Upper lobe of right lung (tissue), 1 donor: Measurements from ENCODE around the gene RHOH. TPM values are rescaled to one million over a fixed set of nuclear protein-coding genes. Genes with fewer than 3 reads are reported as not detected.
"Not testable (repeated sequence)": the region's sequence is repeated elsewhere in the genome, so short reads cannot be mapped to it uniquely, and the experiment has no call there.

Source experiments
- ATAC-seq: fragments of 200-7000 bp; cut with Tn5 transposase; one replicate; pipeline ENCODE4 v1.9.1; 2020; ENCODE audit warnings: mild to moderate bottlenecking, moderate library complexity
- DNase-seq: peaks from one replicate; pipeline ENCODE4 v3.0.0-alpha.2; 2020
- H3K27ac ChIP-seq: fragments of 200-600 bp; one replicate; pipeline ENCODE4 v1.8.0; 2022
- H3K27me3 ChIP-seq: fragments of 200-600 bp; one replicate; pipeline ENCODE4 v1.8.0; 2022; ENCODE audit warnings: mild to moderate bottlenecking
- H3K36me3 ChIP-seq: fragments of 200-600 bp; one replicate; pipeline ENCODE4 v1.8.0; 2022
- H3K4me1 ChIP-seq: fragments of 200-600 bp; one replicate; pipeline ENCODE4 v1.8.0; 2022
- H3K4me3 ChIP-seq: fragments of 200-600 bp; one replicate; pipeline ENCODE4 v1.8.0; 2022; ENCODE audit warnings: mild to moderate bottlenecking
- H3K9me3 ChIP-seq: fragments of 200-600 bp; one replicate; pipeline ENCODE4 v1.8.0; 2022
- intact Hi-C: fragments of 100-400 bp; cut with DNase I; formaldehyde crosslinking; loops from one replicate; pipeline ENCODE4 v1.11.0; 2022
- total RNA-seq: library from RNA; stranded (reverse); fragmentation: NEBNext Ultra II Directional; extraction: Animal tissue kit (Norgen Biotek cat#: 25700); gene quantifications from one replicate; pipeline ENCODE4 v1.2.1, GENCODE V29; 2021
- TF ChIP-seq, protein P1 (sequence below): fragments of 200-600 bp; IDR thresholded peaks from one replicate; pipeline ENCODE4 v1.8.0; 2022; ENCODE audit warnings: antibody characterized with exemption
- donor health status: DM: no; HTN: yes; CAD: no; lungs with severe emphysema.

Gene RHOH
- total RNA-seq, 1 donor from 2014 or later: 8.8 TPM

DNA sequence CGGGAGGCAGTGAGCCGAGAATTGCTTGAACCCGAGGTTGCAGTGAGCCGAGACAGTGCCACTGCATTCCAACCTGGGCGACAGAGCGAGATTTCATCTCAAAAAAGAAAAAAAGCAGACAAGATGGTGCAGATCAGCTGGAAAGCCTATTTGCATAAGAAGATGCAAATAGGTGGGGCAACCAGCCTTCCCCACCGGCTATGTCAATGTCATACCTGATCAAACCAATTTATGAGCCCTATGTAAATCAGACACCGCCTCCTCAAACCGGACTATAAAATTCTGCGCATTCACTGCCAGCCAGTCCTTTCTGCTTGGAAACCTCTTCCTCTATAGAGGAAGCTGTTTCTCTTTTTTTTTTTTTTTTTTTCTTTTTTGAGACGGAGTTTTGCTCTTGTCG is 73.8 kb downstream of the RHOH start:
- no peak for DNase-seq
- Histone ChIP-seq H3K27ac (no peak overlapping the region), H3K4me1 (no peaks in the 10 kb centered on the region), H3K27me3 (no peaks in the 10 kb centered on the region), H3K4me3 (no peak overlapping the region), H3K9me3 (no peaks in the 10 kb centered on the region), H3K36me3 (no peaks in the 10 kb centered on the region)
- intact Hi-C loops: no loop called here
- no peak for ATAC-seq
- TF ChIP-seq, protein P1, sequence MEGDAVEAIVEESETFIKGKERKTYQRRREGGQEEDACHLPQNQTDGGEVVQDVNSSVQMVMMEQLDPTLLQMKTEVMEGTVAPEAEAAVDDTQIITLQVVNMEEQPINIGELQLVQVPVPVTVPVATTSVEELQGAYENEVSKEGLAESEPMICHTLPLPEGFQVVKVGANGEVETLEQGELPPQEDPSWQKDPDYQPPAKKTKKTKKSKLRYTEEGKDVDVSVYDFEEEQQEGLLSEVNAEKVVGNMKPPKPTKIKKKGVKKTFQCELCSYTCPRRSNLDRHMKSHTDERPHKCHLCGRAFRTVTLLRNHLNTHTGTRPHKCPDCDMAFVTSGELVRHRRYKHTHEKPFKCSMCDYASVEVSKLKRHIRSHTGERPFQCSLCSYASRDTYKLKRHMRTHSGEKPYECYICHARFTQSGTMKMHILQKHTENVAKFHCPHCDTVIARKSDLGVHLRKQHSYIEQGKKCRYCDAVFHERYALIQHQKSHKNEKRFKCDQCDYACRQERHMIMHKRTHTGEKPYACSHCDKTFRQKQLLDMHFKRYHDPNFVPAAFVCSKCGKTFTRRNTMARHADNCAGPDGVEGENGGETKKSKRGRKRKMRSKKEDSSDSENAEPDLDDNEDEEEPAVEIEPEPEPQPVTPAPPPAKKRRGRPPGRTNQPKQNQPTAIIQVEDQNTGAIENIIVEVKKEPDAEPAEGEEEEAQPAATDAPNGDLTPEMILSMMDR: no peak

DNA sequence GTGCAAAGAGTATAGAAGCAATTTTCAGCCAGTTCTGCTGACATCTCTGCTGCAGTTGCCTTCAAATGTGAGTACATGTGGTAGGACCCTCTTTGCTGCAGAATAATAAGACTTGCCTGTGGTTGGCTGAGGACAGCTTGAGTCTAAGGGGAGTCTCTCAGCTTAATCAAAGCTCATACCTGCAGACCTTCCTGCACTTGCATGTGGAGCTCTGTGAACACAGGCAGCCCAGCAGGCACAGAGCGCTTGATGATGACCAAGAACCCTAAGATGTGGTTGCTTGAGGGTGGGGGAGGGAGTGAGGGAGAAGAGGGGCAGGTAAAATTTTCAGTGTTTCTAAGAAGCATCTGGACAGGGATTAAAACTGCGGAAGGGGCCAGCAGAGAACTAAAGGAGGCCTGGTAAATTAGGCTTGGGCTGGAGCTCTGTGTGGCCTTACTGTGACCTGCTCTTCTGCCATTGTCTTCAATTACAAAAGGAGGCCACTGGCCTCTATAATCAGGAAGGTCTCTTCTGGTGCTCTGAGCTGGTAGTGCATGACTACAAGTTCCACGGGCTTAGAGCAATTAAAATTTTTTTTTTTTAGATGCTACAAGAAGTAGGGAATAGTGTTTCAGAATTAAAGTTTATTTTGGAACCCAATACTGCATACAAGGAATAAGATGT is 78.4 kb downstream of the RHOH start:
- intact Hi-C loops: no loop called here
- Histone ChIP-seq H3K27ac (no peak overlapping the region), H3K4me3 (no peak overlapping the region), H3K36me3 (no peaks in the 10 kb centered on the region), H3K4me1 (no peaks in the 10 kb centered on the region), H3K27me3 (no peaks in the 10 kb centered on the region), H3K9me3 (no peaks in the 10 kb centered on the region)
- TF ChIP-seq, protein P1: no peak
- ATAC-seq: no peak
- DNase-seq: no peak

DNA sequence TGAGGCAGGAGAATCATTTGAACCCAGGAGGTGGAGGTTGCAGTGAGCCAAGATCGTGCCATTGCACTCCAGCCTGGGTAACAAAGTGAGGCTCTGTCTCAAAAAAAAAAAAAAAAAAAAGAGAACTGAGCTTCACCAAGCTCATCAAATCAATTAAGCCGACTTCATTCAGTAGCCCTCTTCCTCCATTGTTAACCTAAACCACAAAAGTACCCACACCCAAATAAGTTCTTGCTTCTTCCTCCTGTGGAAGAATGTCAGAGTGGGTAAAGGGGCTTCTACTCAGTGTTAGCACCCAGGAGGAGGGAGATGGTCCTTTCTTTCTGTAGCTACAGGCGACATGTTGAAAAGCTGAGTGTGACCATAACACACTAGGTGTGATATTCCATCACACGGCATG is 79.7 kb downstream of the RHOH start:
- H3K9me3 ChIP-seq: no peaks in the 10 kb centered on the region

DNA sequence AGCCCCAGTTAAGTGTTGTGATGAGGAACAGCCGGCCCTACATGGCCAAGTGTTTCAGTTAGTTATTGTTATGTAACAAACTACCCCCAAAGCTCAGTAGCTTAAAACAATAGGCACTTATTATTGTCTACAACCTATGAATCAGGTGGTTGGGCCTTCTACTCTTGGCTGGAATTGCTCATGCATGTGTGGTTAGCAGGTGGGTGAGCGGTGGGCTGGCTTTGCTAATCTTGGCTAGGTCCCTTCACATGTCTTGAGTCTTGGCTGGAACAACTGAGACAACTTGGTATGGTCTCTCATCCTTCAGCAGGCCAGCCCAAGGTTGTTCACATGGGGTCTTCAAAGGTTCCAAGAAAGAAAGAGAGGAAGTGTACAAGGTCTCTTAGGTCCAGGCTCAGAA is 83.8 kb downstream of the RHOH start:
- no peaks in the 10 kb centered on the region for H3K36me3 ChIP-seq
- no peaks in the 10 kb centered on the region for H3K27me3 ChIP-seq
- TF ChIP-seq, protein P1: no peak
- intact Hi-C loops: no loop called here
- ATAC-seq (no peak), DNase-seq (no peak)
- no peak overlapping the region for H3K4me3 ChIP-seq
- H3K27ac ChIP-seq: no peak overlapping the region
- no peaks in the 10 kb centered on the region for H3K4me1 ChIP-seq
- no peaks in the 10 kb centered on the region for H3K9me3 ChIP-seq

More for the DNA sequence above, 79.7 kb downstream of the RHOH start:
- H3K27ac ChIP-seq: no peak overlapping the region
- H3K4me1 ChIP-seq: no peaks in the 10 kb centered on the region
- no peak overlapping the region for H3K4me3 ChIP-seq
- ATAC-seq (no peak), DNase-seq (no peak)
- TF ChIP-seq, protein P1: no peak
- intact Hi-C loops: no loop called here
- no peaks in the 10 kb centered on the region for H3K27me3 ChIP-seq
- no peaks in the 10 kb centered on the region for H3K36me3 ChIP-seq

DNA sequence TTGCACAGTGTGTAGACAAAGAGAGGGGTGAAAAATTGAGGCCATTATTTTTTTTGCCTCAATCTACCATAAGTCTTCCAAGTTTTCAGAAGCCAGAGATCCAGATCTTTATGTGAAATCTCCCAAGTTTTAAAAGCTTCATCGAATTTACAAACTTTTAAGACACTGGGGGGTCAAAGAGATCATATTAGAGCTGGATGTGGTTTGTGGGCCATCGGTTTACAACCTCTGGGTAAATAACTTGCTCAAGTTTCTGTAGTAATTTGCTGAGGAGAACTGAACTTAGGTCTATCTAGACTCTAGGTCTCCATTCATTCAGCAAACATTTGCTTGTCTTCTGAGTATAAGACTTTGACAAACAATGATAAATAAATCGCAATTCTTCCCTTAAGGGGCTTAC is 84.3 kb downstream of the RHOH start:
- no peaks in the 10 kb centered on the region for H3K27me3 ChIP-seq
- ATAC-seq (no peak), DNase-seq (no peak)
- H3K9me3 ChIP-seq: no peaks in the 10 kb centered on the region
- intact Hi-C loops: no loop called here
- H3K27ac ChIP-seq: no peak overlapping the region
- no peaks in the 10 kb centered on the region for H3K4me1 ChIP-seq
- TF ChIP-seq, protein P1: no peak
- no peaks in the 10 kb centered on the region for H3K36me3 ChIP-seq
- no peak overlapping the region for H3K4me3 ChIP-seq

DNA sequence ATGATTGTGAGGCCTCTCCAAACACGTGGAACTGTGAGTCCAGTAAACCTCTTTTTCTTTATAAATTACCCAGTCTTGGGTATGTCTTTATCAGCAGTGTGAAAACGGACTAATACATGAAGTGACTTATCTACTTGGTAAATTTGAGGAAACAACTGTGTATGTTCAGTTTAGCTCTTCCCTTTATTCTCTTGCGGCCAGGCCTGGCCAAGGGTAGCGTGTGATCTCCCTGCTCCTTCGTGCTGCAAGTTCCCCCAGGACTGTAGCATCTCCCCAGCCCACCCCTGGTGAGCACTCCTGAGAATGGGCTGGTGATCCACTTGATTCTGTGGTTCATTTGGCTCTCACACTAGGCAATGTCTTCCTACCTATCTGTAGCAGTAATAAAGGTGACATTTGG is 85.1 kb downstream of the RHOH start:
- no peak for DNase-seq
- Histone ChIP-seq H3K4me3 (no peak overlapping the region), H3K9me3 (no peaks in the 10 kb centered on the region), H3K27ac (no peak overlapping the region), H3K4me1 (no peaks in the 10 kb centered on the region), H3K36me3 (no peaks in the 10 kb centered on the region), H3K27me3 (no peaks in the 10 kb centered on the region)
- TF ChIP-seq, protein P1: no peak
- no peak for ATAC-seq
- intact Hi-C loops: no loop called here

DNA sequence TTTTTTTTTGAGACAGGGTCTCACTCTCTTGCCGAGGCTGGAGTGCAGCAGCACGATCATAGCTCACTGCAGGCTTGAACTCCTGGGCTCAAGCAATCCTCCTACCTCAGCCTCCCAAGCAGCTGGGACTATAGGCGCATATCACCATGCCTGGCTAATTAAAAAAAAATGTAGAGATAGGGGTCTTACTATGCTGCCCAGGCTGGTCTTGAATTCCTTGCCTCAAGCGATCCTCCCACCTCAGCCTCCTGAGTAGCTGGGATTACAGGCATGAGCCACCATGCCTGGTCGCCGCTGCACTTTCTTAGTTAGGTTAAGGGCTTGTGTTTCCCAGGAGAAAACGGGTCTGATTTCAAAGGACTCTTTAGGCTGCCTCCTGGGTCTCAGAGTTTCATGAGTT is 86.0 kb downstream of the RHOH start:
- H3K4me3 ChIP-seq, H3K9me3 ChIP-seq, H3K4me1 ChIP-seq, ATAC-seq, H3K36me3 ChIP-seq, DNase-seq, H3K27me3 ChIP-seq, H3K27ac ChIP-seq, intact Hi-C loops: not testable (repeated sequence)
